ENCODE data around the gene DAPL1. TPM values are rescaled to one million over a fixed set of nuclear protein-coding genes. Genes with fewer than 3 reads are reported as not detected.

The DAPL1 gene
- polyA plus RNA-seq, 1 of the 3 experiments (the other 2 are of a cell fraction): not detected

GRCh38 chr2:158747281-158747680 is 47.8 kb upstream of the DAPL1 start (continued):
- TF ChIP-seq, protein P1, sequence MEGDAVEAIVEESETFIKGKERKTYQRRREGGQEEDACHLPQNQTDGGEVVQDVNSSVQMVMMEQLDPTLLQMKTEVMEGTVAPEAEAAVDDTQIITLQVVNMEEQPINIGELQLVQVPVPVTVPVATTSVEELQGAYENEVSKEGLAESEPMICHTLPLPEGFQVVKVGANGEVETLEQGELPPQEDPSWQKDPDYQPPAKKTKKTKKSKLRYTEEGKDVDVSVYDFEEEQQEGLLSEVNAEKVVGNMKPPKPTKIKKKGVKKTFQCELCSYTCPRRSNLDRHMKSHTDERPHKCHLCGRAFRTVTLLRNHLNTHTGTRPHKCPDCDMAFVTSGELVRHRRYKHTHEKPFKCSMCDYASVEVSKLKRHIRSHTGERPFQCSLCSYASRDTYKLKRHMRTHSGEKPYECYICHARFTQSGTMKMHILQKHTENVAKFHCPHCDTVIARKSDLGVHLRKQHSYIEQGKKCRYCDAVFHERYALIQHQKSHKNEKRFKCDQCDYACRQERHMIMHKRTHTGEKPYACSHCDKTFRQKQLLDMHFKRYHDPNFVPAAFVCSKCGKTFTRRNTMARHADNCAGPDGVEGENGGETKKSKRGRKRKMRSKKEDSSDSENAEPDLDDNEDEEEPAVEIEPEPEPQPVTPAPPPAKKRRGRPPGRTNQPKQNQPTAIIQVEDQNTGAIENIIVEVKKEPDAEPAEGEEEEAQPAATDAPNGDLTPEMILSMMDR (IDR thresholded peaks at IDR 0.05): no peak
- TF ChIP-seq EP300 (IDR thresholded peaks at IDR 0.05; ENCODE audit: borderline replicate concordance in 1 of 2, low read depth in 1 of 2, low read length in 1 of 2): no peak
- TF ChIP-seq FOSL2 (IDR thresholded peaks at IDR 0.05; ENCODE audit: borderline replicate concordance, low read depth): no peak
- no peak for TF ChIP-seq CHD2 (IDR thresholded peaks at IDR 0.05; ENCODE audit: low read length, partially characterized antibody)
- TF ChIP-seq FOXJ3 (CRISPR knock-in tag; IDR thresholded peaks at IDR 0.05): no peak
- TF ChIP-seq, protein P2, sequence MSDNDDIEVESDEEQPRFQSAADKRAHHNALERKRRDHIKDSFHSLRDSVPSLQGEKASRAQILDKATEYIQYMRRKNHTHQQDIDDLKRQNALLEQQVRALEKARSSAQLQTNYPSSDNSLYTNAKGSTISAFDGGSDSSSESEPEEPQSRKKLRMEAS (IDR thresholded peaks at IDR 0.05; ENCODE audit: low read depth): no peak
- no peak for TF ChIP-seq FOXM1 (IDR thresholded peaks at IDR 0.05; ENCODE audit: low read depth)
- TF ChIP-seq NRF1 (IDR thresholded peaks at IDR 0.05; ENCODE audit: low read depth, low read length): no peak

- no peaks in the 10 kb centered on the region for H3F3A ChIP-seq (replicated peaks; ENCODE audit: insufficient read depth)
- H3K9me3 ChIP-seq: no peaks in the 10 kb centered on the region
- H3K4me2 ChIP-seq: no peak overlapping the region
- CTCF ChIA-PET: interaction anchor here (0.6 to 16.1 kb wide), 10 partner anchors 12 to 1259 kb away, joined by 3 to 256 read pairs (median 4); no protein-coding TSS in a partner anchor
- TF ChIP-seq GATA2 (CRISPR knock-in tag; IDR thresholded peaks at IDR 0.05) (no peak), RAD21 (IDR thresholded peaks at IDR 0.05; ENCODE audit: low read length) (no peak), FOXM1 (IDR thresholded peaks at IDR 0.05; ENCODE audit: low read depth) (no peak), FOXJ3 (CRISPR knock-in tag; IDR thresholded peaks at IDR 0.05) (no peak), MXI1 (IDR thresholded peaks at IDR 0.05; ENCODE audit: low read depth, low read length) (no peak), TEAD4 (IDR thresholded peaks at IDR 0.05; ENCODE audit: borderline replicate concordance, insufficient read depth) (no peak), SIN3A (IDR thresholded peaks at IDR 0.05; ENCODE audit: borderline replicate concordance, low read depth, low read length) (no peak)
- TF ChIP-seq, protein P3, sequence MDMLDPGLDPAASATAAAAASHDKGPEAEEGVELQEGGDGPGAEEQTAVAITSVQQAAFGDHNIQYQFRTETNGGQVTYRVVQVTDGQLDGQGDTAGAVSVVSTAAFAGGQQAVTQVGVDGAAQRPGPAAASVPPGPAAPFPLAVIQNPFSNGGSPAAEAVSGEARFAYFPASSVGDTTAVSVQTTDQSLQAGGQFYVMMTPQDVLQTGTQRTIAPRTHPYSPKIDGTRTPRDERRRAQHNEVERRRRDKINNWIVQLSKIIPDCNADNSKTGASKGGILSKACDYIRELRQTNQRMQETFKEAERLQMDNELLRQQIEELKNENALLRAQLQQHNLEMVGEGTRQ (IDR thresholded peaks at IDR 0.05; ENCODE audit: borderline replicate concordance, low read depth, low read length): no peak
- TF ChIP-seq, protein P2 (IDR thresholded peaks at IDR 0.05; ENCODE audit: low read depth): no peak
- H3K9me2 ChIP-seq: no peaks in the 10 kb centered on the region
- no peak overlapping the region for H3K9ac ChIP-seq
- no peak overlapping the region for H2AFZ ChIP-seq (ENCODE audit: low read depth)
- 65% methylated on average over 2 of the region's 2 CpGs for WGBS (ENCODE audit: low lambda C conversion rate)
- no peak for DNase-seq
- no peaks in the 10 kb centered on the region for H3K79me2 ChIP-seq (ENCODE audit: insufficient read depth)
- H4K20me1 ChIP-seq (ENCODE audit: insufficient read depth): no peaks in the 10 kb centered on the region
- POLR2A ChIA-PET: no interaction called here
- peaks cover 0 to 2% of the 10 kb centered on the region in 2 experiments; a peak in 1 of 4 replicates for H3K4me1 ChIP-seq (ENCODE audit: control insufficient read depth in 1 of 2, insufficient read depth in 2 of 2, low read depth in 1 of 2, low read length in 1 of 2)
- no peak overlapping the region for H3K4me3 ChIP-seq (ENCODE audit: low read depth in 2 of 2, low read length in 1 of 2)
- peaks cover 5% of the 10 kb centered on the region; the same call in 1 of the 2 replicates for H3K27me3 ChIP-seq (ENCODE audit: insufficient read depth)
- no peaks in the 10 kb centered on the region for H3K36me3 ChIP-seq (replicated peaks in 1 of 2; ENCODE audit: control insufficient read depth in 1 of 2, insufficient read depth in 2 of 2, low read length in 1 of 2)
- no peak overlapping the region for H3K27ac ChIP-seq (ENCODE audit: low read depth in 2 of 2, low read length in 1 of 2)
Observed at GRCh38 chr2:158748926-158749590, 46.1 kb upstream of the DAPL1 start.
